ENCODE data around the gene PKDREJ. TPM values are rescaled to one million over a fixed set of nuclear protein-coding genes. Genes with fewer than 3 reads are reported as not detected.
A peak's percentile ranks its signal among the peaks of the same experiment; 100 is the strongest.

The PKDREJ gene
- total and polyA plus RNA-seq, 12 donors = 0.01 to 0.23 (median 0.10) TPM; not detected in 1

DNA sequence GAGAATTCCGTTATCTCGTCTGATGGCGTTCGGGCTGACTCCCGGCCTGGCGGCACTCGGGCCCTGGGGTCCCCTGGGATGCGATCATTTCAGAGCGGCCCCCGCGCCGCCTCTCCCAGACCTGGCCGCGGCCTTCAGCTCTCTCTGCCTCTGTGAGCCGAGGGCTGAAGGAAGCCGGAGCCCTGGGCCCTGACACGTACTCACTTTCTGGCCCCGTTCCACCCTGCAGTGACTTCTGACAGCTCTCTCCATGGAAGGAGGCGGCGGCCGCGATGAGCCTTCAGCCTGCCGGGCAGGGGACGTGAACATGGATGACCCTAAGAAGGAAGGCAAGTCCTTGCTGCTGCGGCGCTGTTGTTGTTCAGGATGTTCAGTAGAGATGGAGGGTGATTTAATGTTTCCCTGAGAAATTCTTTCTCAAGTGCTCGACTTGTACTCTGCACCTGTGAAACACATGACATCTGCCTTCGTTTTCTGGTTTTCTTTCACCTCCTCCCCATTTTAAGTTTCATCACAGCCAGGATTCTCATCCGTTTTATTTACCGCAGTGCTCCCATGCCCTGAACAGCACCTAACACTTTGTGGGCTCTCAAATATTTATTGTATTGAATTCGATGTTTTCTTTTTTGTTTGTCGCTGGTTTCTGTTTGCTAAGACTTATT is 34.1 kb upstream of the PKDREJ start:
- ATAC-seq = peak in 2 of 8 donors; percentile 3 to 15
- TF ChIP-seq CTCF (IDR thresholded peaks at IDR 0.05) = no peak
- intact Hi-C loops (cut with DNase I) = loop anchor here in 4 of 10 donors (5.0 kb wide), 5 partner anchors 45 to 285 kb away; partner anchors contain the start of gene CDPF1 (in 2 of the 4)

GRCh38 chr22:46296257-46297150 is 33.4 kb upstream of the PKDREJ start, which contains the start of gene GTSE1:
Gene GTSE1 (plus strand): TSS chr22:46296870. CDS start chr22:46297401, 531 bp downstream.
- Histone ChIP-seq H3K9me3 (peaks cover 0 to 8% (median 0%) of the 10 kb centered on the region in 11 donors), H3K27me3 (no peaks in the 10 kb centered on the region), H3K36me3 (peaks cover 0 to 27% (median 20%) of the 10 kb centered on the region in 9 donors), H3K4me1 (peaks cover 11 to 45% (median 18%) of the 10 kb centered on the region in 9 donors), H3K4me3 (peak within 1 kb of the TSS; percentile 43 to 76 (median 63)), H3K27ac (peak within 1 kb of the TSS; percentile 89 to 97 (median 91))
- TF ChIP-seq CTCF (IDR thresholded peaks at IDR 0.05) = peak in 6 of 9 donors; percentile 26 to 62 (median 49)
- peak; percentile 97 to 99 (median 98) for ATAC-seq
- 1 to 2% methylated on average over 73 to 76 of the region's 76 CpGs for WGBS, 2 donors
- DNase-seq = peak; percentile 97 to 99
- intact Hi-C loops (cut with DNase I) = loop anchor here in 4 of 10 donors (5.0 kb wide), 5 partner anchors 44 to 284 kb away; partner anchors contain the start of gene CDPF1 (in 2 of the 4)

More for the DNA sequence above, 34.1 kb upstream of the PKDREJ start:
- Histone ChIP-seq H3K27me3 (no peaks in the 10 kb centered on the region), H3K4me1 (peaks cover 11 to 45% (median 18%) of the 10 kb centered on the region in 9 donors), H3K4me3 (peak overlapping the region; percentile 32 to 76 (median 63)), H3K9me3 (peaks cover 0 to under 1% (median 0%) of the 10 kb centered on the region in 11 donors), H3K36me3 (peaks cover 0 to 19% (median 12%) of the 10 kb centered on the region in 9 donors), H3K27ac (peak overlapping the region in 2 of 10 donors; percentile 35 to 96)
- 6% methylated on average over 32 of the region's 32 CpGs for WGBS, 2 donors
- no peak for DNase-seq

- peak in 1 of 8 donors; percentile 6 for ATAC-seq
These were observed 32.3 kb upstream of the PKDREJ start for GRCh38 chr22:46295277-46295971.

More at GRCh38 chr22:46295277-46295971, 32.3 kb upstream of the PKDREJ start:
- peak overlapping the region in 7 of 10 donors; percentile 58 to 76 (median 65) for H3K4me3 ChIP-seq
- peaks cover 11 to 45% (median 20%) of the 10 kb centered on the region in 9 donors for H3K4me1 ChIP-seq
- H3K27ac ChIP-seq = peak overlapping the region in 9 of 10 donors; percentile 89 to 97 (median 91)
- TF ChIP-seq CTCF (IDR thresholded peaks at IDR 0.05) = no peak
- WGBS, 2 donors = 64 to 70% methylated on average over 4 of the region's 4 CpGs
- H3K9me3 ChIP-seq = peaks cover 0 to 12% (median 0%) of the 10 kb centered on the region in 11 donors
- peaks cover 0 to 35% (median 20%) of the 10 kb centered on the region in 9 donors for H3K36me3 ChIP-seq
- no peak for DNase-seq
- H3K27me3 ChIP-seq = no peaks in the 10 kb centered on the region
- intact Hi-C loops (cut with DNase I) = loop anchor here in 4 of 10 donors (5.0 kb wide), 5 partner anchors 43 to 283 kb away; partner anchors contain the start of gene CDPF1 (in 2 of the 4)

Measured in heart right ventricle (tissue), 16 donors.